Hepatocyte (in vitro differentiated cells): ENCODE data around the gene CHD1. TPM values are rescaled to one million over a fixed set of nuclear protein-coding genes. Genes with fewer than 3 reads are reported as not detected.
A peak's percentile ranks its signal among the peaks of the same experiment; 100 is the strongest.

Experiments
- DNase-seq: peaks from one replicate; pipeline ENCODE4 v3.0.0-alpha.2; 2016; ENCODE audit warnings: low spot score
- H2AFZ ChIP-seq: fragments of 200-600 bp; sonication (generic); 2 replicates; pipeline ENCODE4 v1.6.0; 2016; ENCODE audit warnings: antibody characterized with exemption, mild to moderate bottlenecking
- H3K27ac ChIP-seq: fragments of 200-600 bp; sonication (generic); 2 replicates; pipeline ENCODE4 v1.5.1; 2016; ENCODE audit warnings: mild to moderate bottlenecking
- H3K27me3 ChIP-seq: fragments of 200-600 bp; sonication (generic); 2 replicates; pipeline ENCODE4 v1.6.1; 2016
- H3K36me3 ChIP-seq: fragments of 200-600 bp; sonication (generic); replicated peaks from 2 replicates; pipeline ENCODE4 v1.5.1; 2016; ENCODE audit warnings: low read depth; ENCODE audit not compliant: insufficient read depth
- H3K4me1 ChIP-seq: fragments of 200-600 bp; sonication (generic); 2 replicates; pipeline ENCODE4 v1.5.1; 2016; ENCODE audit warnings: mild to moderate bottlenecking, moderate library complexity; ENCODE audit not compliant: insufficient read depth
- H3K4me2 ChIP-seq: fragments of 200-600 bp; sonication (generic); 2 replicates; pipeline ENCODE4 v1.6.0; 2016
- H3K4me3 ChIP-seq: fragments of 200-600 bp; sonication (generic); 2 replicates; pipeline ENCODE4 v1.5.1; 2016; ENCODE audit warnings: mild to moderate bottlenecking
- H3K79me2 ChIP-seq: fragments of 200-600 bp; sonication (generic); 2 replicates; pipeline ENCODE4 v1.6.0; 2017; ENCODE audit warnings: mild to moderate bottlenecking
- H3K9me2 ChIP-seq: fragments of 200-600 bp; sonication (generic); replicated peaks from 2 replicates; pipeline ENCODE4 v1.6.0; 2017; ENCODE audit warnings: mild to moderate bottlenecking; ENCODE audit not compliant: insufficient read depth
- H3K9me3 ChIP-seq: fragments of 200-600 bp; sonication (generic); 2 replicates; pipeline ENCODE4 v1.5.1; 2016; ENCODE audit warnings: low read depth, mild to moderate bottlenecking
- H4K20me1 ChIP-seq: fragments of 200-600 bp; sonication (generic); 2 replicates; pipeline ENCODE4 v1.6.0; 2016; ENCODE audit warnings: mild to moderate bottlenecking; ENCODE audit not compliant: insufficient read depth, poor library complexity, severe bottlenecking
- EZH2 ChIP-seq: fragments of 200-600 bp; sonication (generic); IDR thresholded peaks from 2 replicates; pipeline ENCODE4 v1.6.1; 2016; ENCODE audit warnings: antibody characterized with exemption, mild to moderate bottlenecking, borderline replicate concordance
- EZH2phosphoT487 ChIP-seq: fragments of 200-600 bp; sonication (generic); IDR thresholded peaks from one replicate; pipeline ENCODE4 v1.6.1; 2018; ENCODE audit warnings: antibody characterized with exemption, mild to moderate bottlenecking, low read depth, moderate library complexity; ENCODE audit not compliant: unreplicated experiment, severe bottlenecking
- WGBS: methylation state at CpG from one replicate; pipeline ENCODE4 v1.1.6; 2016; ENCODE audit warnings: low lambda C conversion rate; ENCODE audit errors: missing lambda C conversion rate; 5-methylcytosine and 5-hydroxymethylcytosine counted together
- polyA plus RNA-seq: library from polyadenylated mRNA; unstranded; fragments of >200 nt; fragmentation: Nextera tagmentation; extraction: Ambion mirVana; gene quantifications from 2 replicates; pipeline ENCODE4 v1.2.1, GENCODE V29; 2016
- total RNA-seq: library from RNA; depleted of rRNA; stranded (reverse); fragments of >200 nt; gene quantifications from 2 replicates; pipeline ENCODE4 v1.2.3, GENCODE V29; 2014
- TF ChIP-seq, protein P1 (sequence below): fragments of 200-600 bp; sonication (generic); IDR thresholded peaks from 2 replicates; pipeline ENCODE4 v1.5.1; 2016; ENCODE audit warnings: antibody characterized with exemption, mild to moderate bottlenecking; ENCODE audit not compliant: poor library complexity

The CHD1 gene
- total and polyA plus RNA-seq, 2 experiments from 2014 or later: 14.2 to 81.4 TPM

DNA sequence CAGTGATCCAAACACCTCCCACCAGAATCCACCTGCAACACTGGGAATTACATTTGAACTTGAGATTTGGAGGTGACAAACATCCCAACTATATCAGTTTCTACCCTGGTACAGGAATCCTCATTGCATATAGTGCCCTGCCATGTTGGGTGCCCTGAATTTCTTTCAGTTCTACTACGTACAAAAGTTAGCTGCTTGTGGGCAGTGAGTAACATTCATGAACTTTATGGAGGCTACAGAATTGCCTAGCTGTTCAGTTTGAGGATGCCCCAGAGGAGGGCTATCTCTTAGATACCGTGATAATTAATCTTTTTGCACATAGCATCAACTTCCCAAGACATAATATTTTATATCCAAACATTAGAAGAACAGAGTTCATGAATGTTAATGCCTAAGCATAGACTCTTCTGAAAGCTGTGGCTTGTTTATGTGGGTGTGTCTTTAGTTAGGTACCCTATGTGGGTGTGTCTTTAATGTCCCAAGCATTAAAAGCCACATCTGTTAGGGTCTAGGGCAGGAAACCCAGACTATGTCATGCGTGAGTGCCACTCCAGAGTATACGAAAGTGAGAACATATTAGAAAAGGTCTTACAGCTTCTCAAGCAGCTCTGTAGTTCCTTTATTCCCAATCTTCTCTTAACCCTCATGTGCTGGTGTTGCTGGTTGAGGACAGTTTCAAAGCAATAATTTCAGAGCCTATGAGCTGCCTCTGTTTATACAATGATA, 47.0 kb upstream of the CHD1 start:
- Histone ChIP-seq H3K4me1 (no peaks in the 10 kb centered on the region), H3K9me2 (no peaks in the 10 kb centered on the region), H3K27ac (peak overlapping the region; percentile 45), H3K36me3 (no peaks in the 10 kb centered on the region), H2AFZ (no peak overlapping the region), H3K9me3 (no peaks in the 10 kb centered on the region), H3K27me3 (no peaks in the 10 kb centered on the region), H4K20me1 (no peaks in the 10 kb centered on the region), H3K79me2 (no peaks in the 10 kb centered on the region), H3K4me2 (no peak overlapping the region), H3K4me3 (no peak overlapping the region)
- WGBS: 83% methylated on average over 4 of the region's 4 CpGs
- DNase-seq: no peak
- TF ChIP-seq EZH2 (no peak), EZH2phosphoT487 (no peak)
- TF ChIP-seq, protein P1, sequence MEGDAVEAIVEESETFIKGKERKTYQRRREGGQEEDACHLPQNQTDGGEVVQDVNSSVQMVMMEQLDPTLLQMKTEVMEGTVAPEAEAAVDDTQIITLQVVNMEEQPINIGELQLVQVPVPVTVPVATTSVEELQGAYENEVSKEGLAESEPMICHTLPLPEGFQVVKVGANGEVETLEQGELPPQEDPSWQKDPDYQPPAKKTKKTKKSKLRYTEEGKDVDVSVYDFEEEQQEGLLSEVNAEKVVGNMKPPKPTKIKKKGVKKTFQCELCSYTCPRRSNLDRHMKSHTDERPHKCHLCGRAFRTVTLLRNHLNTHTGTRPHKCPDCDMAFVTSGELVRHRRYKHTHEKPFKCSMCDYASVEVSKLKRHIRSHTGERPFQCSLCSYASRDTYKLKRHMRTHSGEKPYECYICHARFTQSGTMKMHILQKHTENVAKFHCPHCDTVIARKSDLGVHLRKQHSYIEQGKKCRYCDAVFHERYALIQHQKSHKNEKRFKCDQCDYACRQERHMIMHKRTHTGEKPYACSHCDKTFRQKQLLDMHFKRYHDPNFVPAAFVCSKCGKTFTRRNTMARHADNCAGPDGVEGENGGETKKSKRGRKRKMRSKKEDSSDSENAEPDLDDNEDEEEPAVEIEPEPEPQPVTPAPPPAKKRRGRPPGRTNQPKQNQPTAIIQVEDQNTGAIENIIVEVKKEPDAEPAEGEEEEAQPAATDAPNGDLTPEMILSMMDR: no peak

DNA sequence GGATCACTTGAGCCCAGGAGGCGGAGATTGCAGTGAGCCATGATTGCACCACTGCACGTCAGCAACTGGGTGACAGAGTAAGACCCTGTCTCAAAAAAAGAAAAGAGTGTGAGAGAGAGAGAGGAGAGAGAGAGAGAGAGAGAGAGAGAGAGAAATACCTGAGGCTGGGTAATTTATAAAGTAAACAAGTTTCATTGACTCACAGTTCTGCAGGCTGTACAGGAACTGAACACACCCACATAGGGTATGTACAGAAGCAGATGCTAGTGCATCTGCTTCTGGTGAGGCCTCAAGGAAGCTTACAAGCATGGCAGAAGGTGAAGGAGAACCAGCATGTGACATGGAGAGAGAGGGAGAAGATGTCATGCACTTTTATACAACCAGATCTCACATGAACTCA, 46.4 kb upstream of the CHD1 start:
- Histone ChIP-seq H3K9me2 (no peaks in the 10 kb centered on the region), H3K79me2 (no peaks in the 10 kb centered on the region), H3K4me1 (no peaks in the 10 kb centered on the region), H4K20me1 (no peaks in the 10 kb centered on the region), H3K36me3 (no peaks in the 10 kb centered on the region), H3K9me3 (no peaks in the 10 kb centered on the region), H3K4me3 (no peak overlapping the region), H3K27ac (peak overlapping the region; percentile 45), H2AFZ (no peak overlapping the region), H3K4me2 (no peak overlapping the region), H3K27me3 (no peaks in the 10 kb centered on the region)
- no peak for TF ChIP-seq EZH2
- no peak for TF ChIP-seq EZH2phosphoT487
- WGBS: 88% methylated on average over 2 of the region's 2 CpGs
- DNase-seq: peak; percentile 28

DNA sequence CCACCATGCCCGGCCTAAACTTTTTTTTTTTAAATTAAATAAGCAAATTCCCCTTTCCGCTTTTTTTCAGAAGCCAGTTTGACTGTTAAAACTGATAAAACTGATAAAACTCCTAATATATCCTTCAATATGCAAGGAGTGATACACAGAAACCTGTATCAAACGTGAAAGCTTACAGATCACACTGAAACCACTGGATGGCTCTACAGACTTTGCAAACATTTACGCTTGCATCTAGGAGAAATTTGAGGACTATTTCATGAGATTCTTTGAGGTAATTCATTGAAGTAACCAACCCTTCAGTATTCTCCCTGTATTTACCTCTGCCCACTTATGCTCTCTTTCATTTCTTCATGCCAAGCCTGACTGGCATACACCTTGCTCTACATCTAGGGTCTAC, 40.6 kb upstream of the CHD1 start:
- Histone ChIP-seq H2AFZ (no peak overlapping the region), H3K36me3 (no peaks in the 10 kb centered on the region), H4K20me1 (no peaks in the 10 kb centered on the region), H3K27ac (no peak overlapping the region), H3K9me2 (no peaks in the 10 kb centered on the region), H3K4me1 (no peaks in the 10 kb centered on the region), H3K27me3 (no peaks in the 10 kb centered on the region), H3K4me2 (no peak overlapping the region), H3K79me2 (no peaks in the 10 kb centered on the region), H3K9me3 (no peaks in the 10 kb centered on the region), H3K4me3 (no peak overlapping the region)
- TF ChIP-seq EZH2phosphoT487 (no peak), EZH2 (no peak)
- TF ChIP-seq, protein P1: no peak
- no peak for DNase-seq
- WGBS: 93% methylated on average over 4 of the region's 4 CpGs

DNA sequence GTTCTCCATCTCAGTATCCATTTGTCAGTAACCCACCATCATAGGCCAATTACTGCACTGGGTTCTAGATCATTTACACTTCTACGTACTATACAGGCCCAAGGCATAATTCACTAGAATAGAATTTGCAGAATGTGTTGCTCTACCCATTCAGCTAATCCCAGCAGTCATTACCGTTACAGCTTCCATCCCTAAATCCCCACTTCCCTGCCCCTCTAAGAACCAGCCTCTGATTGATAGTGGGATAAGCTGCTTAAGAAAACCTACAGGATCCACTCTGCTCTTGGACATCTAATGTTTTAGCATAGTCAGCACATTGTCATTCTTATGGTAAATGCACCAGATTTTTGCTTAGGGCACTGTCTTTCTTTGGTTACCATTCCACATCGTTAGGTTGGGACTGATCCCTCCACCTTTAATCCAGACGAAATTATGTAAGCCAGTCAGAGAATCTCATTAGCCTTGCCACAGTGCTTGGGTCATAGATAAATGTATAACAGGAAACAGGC, 39.3 kb upstream of the CHD1 start:
- Histone ChIP-seq H3K27me3 (no peaks in the 10 kb centered on the region), H3K79me2 (no peaks in the 10 kb centered on the region), H4K20me1 (no peaks in the 10 kb centered on the region), H3K4me1 (no peaks in the 10 kb centered on the region), H3K9me2 (no peaks in the 10 kb centered on the region), H3K4me3 (no peak overlapping the region), H3K4me2 (no peak overlapping the region), H2AFZ (no peak overlapping the region), H3K9me3 (no peaks in the 10 kb centered on the region), H3K36me3 (no peaks in the 10 kb centered on the region), H3K27ac (no peak overlapping the region)
- no peak for DNase-seq
- no peak for TF ChIP-seq EZH2phosphoT487
- 73% methylated on average over 4 of the region's 4 CpGs for whole genome bisulfite sequencing
